Activated T-helper 9 cell treated with anti-CD3 and anti-CD28 coated beads, Interleukin-2, amount 50 U/mL, for 16 hours (primary cell): ENCODE measurements around the gene MAN1B1.
"Not testable (repeated sequence)": the region's sequence is repeated elsewhere in the genome, so short reads cannot be mapped to it uniquely, and the experiment has no call there.

Experiments
- DNase-seq: peaks from one replicate; pipeline ENCODE4 v3.0.0-alpha.2; 2020; ENCODE audit warnings: low read depth

Gene MAN1B1

GRCh38 chr9:137111788-137112563, 25.2 kb downstream of the MAN1B1 start:
- DNase-seq: no peak

- no peak for DNase-seq
Measured at GRCh38 chr9:137112564-137113384, 26.0 kb downstream of the MAN1B1 start.

GRCh38 chr9:137113385-137114159, 26.8 kb downstream of the MAN1B1 start:
- DNase-seq: peak; percentile 24

- no peak for DNase-seq
Measured at GRCh38 chr9:137114220-137114612, 27.4 kb downstream of the MAN1B1 start.

- DNase-seq: peak; percentile 72
Measured at GRCh38 chr9:137114613-137115393, 28.0 kb downstream of the MAN1B1 start, which contains the start of gene DPP7. TSS of gene DPP7 (minus strand) at chr9:137114733. CDS start at chr9:137114713, 20 bp downstream.

- no peak for DNase-seq
Measured at GRCh38 chr9:137115394-137116026, 28.7 kb downstream of the MAN1B1 start.

- no peak for DNase-seq
Measured at GRCh38 chr9:137116027-137116507, 29.3 kb downstream of the MAN1B1 start.

GRCh38 chr9:137116728-137117127, 29.9 kb downstream of the MAN1B1 start:
- DNase-seq: no peak

- DNase-seq: no peak
Measured at GRCh38 chr9:137117269-137117731, 30.5 kb downstream of the MAN1B1 start.

GRCh38 chr9:137118092-137118603, 31.4 kb downstream of the MAN1B1 start:
- DNase-seq: not testable (repeated sequence)

- DNase-seq: not testable (repeated sequence)
Measured at GRCh38 chr9:137121927-137122795, 35.4 kb downstream of the MAN1B1 start.

GRCh38 chr9:137122796-137123467, 36.1 kb downstream of the MAN1B1 start:
- DNase-seq: not testable (repeated sequence)

GRCh38 chr9:137123468-137123837, 36.7 kb downstream of the MAN1B1 start:
- DNase-seq: no peak

- DNase-seq: not testable (repeated sequence)
Measured at GRCh38 chr9:137123952-137124462, 37.2 kb downstream of the MAN1B1 start.

GRCh38 chr9:137126786-137127185, 40.0 kb downstream of the MAN1B1 start:
- DNase-seq: no peak

- no peak for DNase-seq
Measured at GRCh38 chr9:137127301-137128157, 40.7 kb downstream of the MAN1B1 start.

- no peak for DNase-seq
Measured at GRCh38 chr9:137128158-137128861, 41.5 kb downstream of the MAN1B1 start.
